Measurements from ENCODE around the gene ACOT8. TPM values are rescaled to one million over a fixed set of nuclear protein-coding genes. Genes with fewer than 3 reads are reported as not detected.

Gene ACOT8
- polyA plus RNA-seq, 1 donor (not counting 4 experiments of a cell fraction or from before 2014, with no cell fraction given), result 23.9 TPM

DNA sequence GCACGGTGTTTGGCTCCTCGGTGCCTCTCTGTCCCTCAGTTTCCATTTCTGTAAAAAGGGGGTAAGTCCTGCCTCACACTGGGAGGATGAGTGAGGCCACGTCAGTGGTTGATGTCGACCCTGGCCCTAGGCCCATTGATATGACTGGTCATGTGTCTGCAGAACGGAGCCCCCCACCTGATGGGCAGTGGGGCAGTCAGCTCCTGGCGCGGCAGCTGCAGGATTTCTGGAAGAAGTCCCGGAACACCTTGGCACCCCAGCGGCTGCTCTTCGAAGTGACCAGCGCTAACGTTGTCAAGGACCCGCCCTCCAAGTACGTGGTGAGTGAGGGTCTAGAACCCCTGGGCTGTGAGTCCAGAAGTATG lies 22.4 kb downstream of the ACOT8 start:
- Histone ChIP-seq H3K9me1 (ENCODE audit: control insufficient read depth, extremely low read depth, insufficient read depth, low read length) (peaks cover 2% of the 10 kb centered on the region), H3K27me3 (ENCODE audit: control insufficient read depth, extremely low read depth, insufficient read depth, low read length) (no peaks in the 10 kb centered on the region), H3K4me1 (ENCODE audit: control insufficient read depth, extremely low read depth, insufficient read depth, low read length) (peaks cover 24% of the 10 kb centered on the region), H3K9ac (ENCODE audit: control insufficient read depth, extremely low read depth, insufficient read depth, low read length) (no peak overlapping the region), H2AFZ (ENCODE audit: control insufficient read depth, low read length) (no peak overlapping the region), H3K9me3 (ENCODE audit: control insufficient read depth, low read depth, low read length) (no peaks in the 10 kb centered on the region), H3K36me3 (ENCODE audit: control insufficient read depth in 2 of 2, extremely low read depth in 1 of 2, insufficient read depth in 2 of 2, low read length in 2 of 2) (no peaks in the 10 kb centered on the region), H3K27ac (ENCODE audit: control insufficient read depth, insufficient read depth, low read length) (no peak overlapping the region), H4K20me1 (ENCODE audit: control insufficient read depth, extremely low read depth, insufficient read depth, low read length) (no peaks in the 10 kb centered on the region), H3K4me3 (ENCODE audit: control insufficient read depth in 2 of 3, extremely low read depth in 1 of 3, insufficient read depth in 2 of 3, low read depth in 1 of 3, low read length in 3 of 3) (peak overlapping the region in 2 of 3 experiments; percentile 61 to 85), H3K4me2 (ENCODE audit: control insufficient read depth, extremely low read depth, insufficient read depth, low read depth, low read length) (peak overlapping the region; percentile 86), H3K79me2 (ENCODE audit: control insufficient read depth, insufficient read depth, low read length) (no peaks in the 10 kb centered on the region)
- dilution Hi-C loops (cut with MboI; ENCODE audit: extremely low pct_ligation_motif_present, low sequenced_read_pairs), result no loop called here
- TF ChIP-seq, protein P1, sequence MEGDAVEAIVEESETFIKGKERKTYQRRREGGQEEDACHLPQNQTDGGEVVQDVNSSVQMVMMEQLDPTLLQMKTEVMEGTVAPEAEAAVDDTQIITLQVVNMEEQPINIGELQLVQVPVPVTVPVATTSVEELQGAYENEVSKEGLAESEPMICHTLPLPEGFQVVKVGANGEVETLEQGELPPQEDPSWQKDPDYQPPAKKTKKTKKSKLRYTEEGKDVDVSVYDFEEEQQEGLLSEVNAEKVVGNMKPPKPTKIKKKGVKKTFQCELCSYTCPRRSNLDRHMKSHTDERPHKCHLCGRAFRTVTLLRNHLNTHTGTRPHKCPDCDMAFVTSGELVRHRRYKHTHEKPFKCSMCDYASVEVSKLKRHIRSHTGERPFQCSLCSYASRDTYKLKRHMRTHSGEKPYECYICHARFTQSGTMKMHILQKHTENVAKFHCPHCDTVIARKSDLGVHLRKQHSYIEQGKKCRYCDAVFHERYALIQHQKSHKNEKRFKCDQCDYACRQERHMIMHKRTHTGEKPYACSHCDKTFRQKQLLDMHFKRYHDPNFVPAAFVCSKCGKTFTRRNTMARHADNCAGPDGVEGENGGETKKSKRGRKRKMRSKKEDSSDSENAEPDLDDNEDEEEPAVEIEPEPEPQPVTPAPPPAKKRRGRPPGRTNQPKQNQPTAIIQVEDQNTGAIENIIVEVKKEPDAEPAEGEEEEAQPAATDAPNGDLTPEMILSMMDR (optimal IDR thresholded peaks at IDR 0.05 in 1 of 3, IDR thresholded peaks at IDR 0.05 in 1 of 3, conservative IDR thresholded peaks at IDR 0.05 in 1 of 3; ENCODE audit: extremely low read depth in 1 of 3, insufficient read depth in 2 of 3, low read length in 3 of 3), result no peak
- no peak for TF ChIP-seq EZH2 (IDR thresholded peaks at IDR 0.05; ENCODE audit: low read length)
- FAIRE-seq (no peak), DNase-seq (ENCODE audit: low read depth, low spot score) (no peak)

- Histone ChIP-seq H3K27ac (ENCODE audit: control insufficient read depth, insufficient read depth, low read length) (peak overlapping the region; percentile 77), H3K9me1 (ENCODE audit: control insufficient read depth, extremely low read depth, insufficient read depth, low read length) (peaks cover 2% of the 10 kb centered on the region), H3K36me3 (ENCODE audit: control insufficient read depth in 2 of 2, extremely low read depth in 1 of 2, insufficient read depth in 2 of 2, low read length in 2 of 2) (no peaks in the 10 kb centered on the region), H3K27me3 (ENCODE audit: control insufficient read depth, extremely low read depth, insufficient read depth, low read length) (no peaks in the 10 kb centered on the region), H3K4me3 (ENCODE audit: control insufficient read depth in 2 of 3, extremely low read depth in 1 of 3, insufficient read depth in 2 of 3, low read depth in 1 of 3, low read length in 3 of 3) (peak overlapping the region; percentile 57 to 85 (median 61)), H2AFZ (ENCODE audit: control insufficient read depth, low read length) (peak overlapping the region; percentile 83), H3K9me3 (ENCODE audit: control insufficient read depth, low read depth, low read length) (no peaks in the 10 kb centered on the region), H4K20me1 (ENCODE audit: control insufficient read depth, extremely low read depth, insufficient read depth, low read length) (no peaks in the 10 kb centered on the region), H3K79me2 (ENCODE audit: control insufficient read depth, insufficient read depth, low read length) (no peaks in the 10 kb centered on the region), H3K4me2 (ENCODE audit: control insufficient read depth, extremely low read depth, insufficient read depth, low read depth, low read length) (peak overlapping the region; percentile 86), H3K4me1 (ENCODE audit: control insufficient read depth, extremely low read depth, insufficient read depth, low read length) (peaks cover 24% of the 10 kb centered on the region), H3K9ac (ENCODE audit: control insufficient read depth, extremely low read depth, insufficient read depth, low read length) (peak overlapping the region; percentile 82)
- no peak for DNase-seq (ENCODE audit: low read depth, low spot score)
- FAIRE-seq, result no peak
- dilution Hi-C loops (cut with MboI; ENCODE audit: extremely low pct_ligation_motif_present, low sequenced_read_pairs), result no loop called here
- TF ChIP-seq, protein P1 (optimal IDR thresholded peaks at IDR 0.05 in 1 of 3, IDR thresholded peaks at IDR 0.05 in 1 of 3, conservative IDR thresholded peaks at IDR 0.05 in 1 of 3; ENCODE audit: extremely low read depth in 1 of 3, insufficient read depth in 2 of 3, low read length in 3 of 3), result no peak
Observed at GRCh38 chr20:45833883-45834796, 23.1 kb downstream of the ACOT8 start.
